COR-L47 (cell line): ENCODE results near the gene DHRSX.
"Not testable (repeated sequence)": the region's sequence is repeated elsewhere in the genome, so short reads cannot be mapped to it uniquely, and the experiment has no call there.

Experiments used
- DNase-seq: peaks from one replicate; lab custom pipeline; 2025; lab: John Stamatoyannopoulos, UW

The DHRSX gene

DNA sequence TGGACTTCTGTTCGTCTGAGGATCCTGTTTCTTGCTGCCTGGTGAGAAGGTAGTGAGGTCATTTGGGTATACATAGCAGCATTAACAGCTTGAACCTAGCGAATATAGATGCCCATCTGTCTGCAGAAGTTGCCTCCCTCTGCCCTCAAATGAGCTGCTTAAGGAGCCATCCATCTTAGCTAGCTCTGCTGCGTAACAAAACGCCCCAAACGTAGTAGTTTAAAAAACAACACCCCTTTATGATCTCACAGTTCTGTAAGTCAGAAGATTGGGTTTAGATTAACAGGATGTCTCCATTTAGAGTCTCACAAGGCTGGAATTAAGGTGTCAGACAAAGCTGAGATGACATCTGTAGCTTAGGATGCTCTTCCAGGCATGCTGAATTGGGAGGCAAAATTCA is 185.3 kb downstream of the DHRSX start:
- DNase-seq = no peak

GRCh38 chrX:2314831-2315365 is 185.9 kb downstream of the DHRSX start:
- no peak for DNase-seq

DNA sequence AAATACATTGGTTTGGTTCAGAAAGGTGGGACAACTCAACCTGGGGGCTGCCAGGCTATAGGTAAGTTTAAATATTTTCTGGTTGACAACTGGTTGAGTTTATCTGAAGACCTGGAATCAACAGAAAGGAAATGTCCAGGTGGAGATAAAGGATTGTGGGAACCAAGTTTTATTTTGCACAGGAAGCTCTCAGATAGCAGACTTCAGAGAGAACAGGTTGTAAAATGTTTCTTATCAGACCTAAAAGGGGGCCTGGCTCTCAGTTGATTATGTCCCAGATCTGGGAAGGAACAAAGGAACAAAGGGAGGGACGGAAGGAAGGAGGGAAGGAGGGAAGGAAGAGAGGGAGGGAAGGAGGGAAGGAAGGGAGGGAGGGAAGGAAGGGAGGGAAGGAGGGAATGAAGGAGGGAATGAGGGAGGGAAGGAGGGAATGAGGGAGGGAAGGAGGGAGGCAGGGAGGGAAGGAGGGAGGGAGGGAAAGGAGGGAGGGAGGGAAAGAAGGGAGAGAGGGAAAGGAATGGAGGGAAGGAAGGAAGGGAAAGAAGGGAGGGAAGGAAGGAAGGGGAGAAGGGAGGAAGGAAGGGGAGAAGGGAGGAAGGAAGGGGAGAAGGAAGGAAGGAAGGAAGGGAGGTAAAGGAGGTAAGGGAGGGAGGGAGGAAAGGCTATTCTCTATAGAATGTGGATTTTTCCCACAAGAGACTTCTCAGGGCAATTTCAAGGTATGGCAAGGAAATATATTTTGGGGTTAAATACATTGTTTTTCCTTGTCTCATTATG is 186.7 kb downstream of the DHRSX start:
- DNase-seq = no peak

- not testable (repeated sequence) for DNase-seq
Measured at GRCh38 chrX:2312061-2312591, 188.7 kb downstream of the DHRSX start.

GRCh38 chrX:2311501-2311900 is 189.3 kb downstream of the DHRSX start:
- DNase-seq = no peak

DNA sequence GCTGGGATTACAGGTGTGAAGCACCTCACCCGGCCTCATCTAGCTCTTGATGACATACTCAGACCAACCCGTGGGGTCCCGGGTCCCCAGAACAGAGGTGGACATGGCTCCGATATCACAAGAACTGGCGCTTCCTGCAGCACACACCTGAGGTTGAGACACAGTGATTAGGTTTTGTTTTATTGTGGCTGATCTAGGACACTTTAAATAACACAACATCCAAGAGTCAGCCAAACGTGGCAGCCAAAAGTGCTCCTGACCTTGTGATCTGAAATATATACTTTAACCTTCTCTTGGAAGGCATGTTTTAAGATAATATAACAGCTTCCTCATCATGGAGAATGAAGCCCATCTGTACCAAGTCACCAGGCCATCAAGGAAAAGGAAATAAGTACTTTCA is 198.9 kb downstream of the DHRSX start:
- DNase-seq = no peak

DNA sequence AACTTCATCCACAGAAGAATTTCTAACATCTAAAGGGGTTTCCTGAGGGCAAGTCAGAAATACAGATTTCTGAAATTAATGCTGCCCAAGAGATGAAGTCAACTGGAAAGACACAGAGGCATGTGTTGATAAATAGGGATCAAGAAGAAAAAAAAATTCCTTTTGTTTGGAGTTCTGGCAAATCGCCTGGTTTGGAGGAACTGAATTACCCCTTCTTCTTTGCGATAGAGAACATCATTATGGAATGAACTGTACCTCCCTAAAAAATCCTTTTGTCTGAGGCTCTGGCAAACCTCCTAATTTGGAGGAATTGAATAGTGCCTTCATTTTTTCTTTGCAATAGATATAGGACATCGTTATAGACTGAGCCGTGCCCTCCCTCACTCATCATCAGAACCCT is 200.9 kb downstream of the DHRSX start:
- DNase-seq = no peak

DNA sequence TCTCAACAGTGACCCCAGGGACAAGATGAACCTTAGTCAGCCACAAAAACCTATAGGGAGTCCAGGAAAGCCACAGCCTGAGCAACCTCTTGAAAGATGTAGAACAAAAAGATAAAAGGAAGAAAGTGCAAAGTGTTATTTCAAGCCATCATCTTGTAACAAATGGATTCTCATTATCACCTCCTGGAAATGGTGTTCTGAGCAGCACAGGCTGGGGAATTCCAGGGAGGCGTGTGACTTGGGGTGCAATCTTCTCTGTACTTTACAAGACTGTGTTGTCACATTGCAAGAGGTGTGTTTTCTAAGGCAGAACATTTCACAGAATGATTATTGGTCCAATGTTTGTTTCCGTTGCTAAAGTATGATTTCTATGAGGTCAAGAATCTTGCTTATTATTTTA is 214.0 kb downstream of the DHRSX start:
- no peak for DNase-seq

DNA sequence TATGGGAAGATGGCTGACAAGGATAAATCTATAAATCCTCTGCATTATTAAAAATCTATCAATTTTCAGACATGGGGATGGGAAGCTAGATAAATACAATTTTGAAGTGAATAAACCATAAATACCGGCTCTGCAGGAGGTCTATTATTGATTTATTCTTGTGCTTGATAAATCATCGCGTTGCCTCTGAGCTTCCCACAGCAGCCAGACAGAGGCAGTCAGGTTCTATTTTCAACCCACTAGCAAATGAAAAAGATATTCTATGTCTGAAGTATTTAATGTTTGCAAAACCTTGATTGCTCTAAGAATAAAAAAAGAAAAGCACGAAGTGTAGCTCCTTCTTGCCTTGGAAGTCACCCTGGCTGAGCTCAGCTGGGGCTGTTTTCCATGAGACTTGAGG is 216.2 kb downstream of the DHRSX start:
- DNase-seq = no peak

DNA sequence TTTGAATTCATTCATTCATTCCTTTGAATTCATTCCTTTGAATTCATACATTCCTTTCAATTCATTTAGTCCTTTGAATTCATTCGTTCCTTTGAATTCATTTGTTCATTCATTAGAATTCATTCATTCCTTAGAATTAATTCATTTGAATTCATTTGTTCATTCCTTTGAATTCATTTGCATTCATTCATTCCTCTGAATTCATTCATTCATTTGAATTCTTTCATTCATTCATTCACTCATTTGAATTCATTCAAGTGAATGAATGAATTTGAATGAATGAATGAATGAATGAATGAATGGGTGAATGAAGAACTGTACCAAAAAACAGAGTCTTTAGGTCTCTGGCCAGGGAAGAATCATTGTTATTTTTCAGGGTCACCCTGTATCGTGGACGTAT is 216.6 kb downstream of the DHRSX start:
- DNase-seq = no peak

GRCh38 chrX:2283111-2283859 is 217.5 kb downstream of the DHRSX start:
- no peak for DNase-seq

GRCh38 chrX:2282490-2283090 is 218.2 kb downstream of the DHRSX start:
- no peak for DNase-seq

DNA sequence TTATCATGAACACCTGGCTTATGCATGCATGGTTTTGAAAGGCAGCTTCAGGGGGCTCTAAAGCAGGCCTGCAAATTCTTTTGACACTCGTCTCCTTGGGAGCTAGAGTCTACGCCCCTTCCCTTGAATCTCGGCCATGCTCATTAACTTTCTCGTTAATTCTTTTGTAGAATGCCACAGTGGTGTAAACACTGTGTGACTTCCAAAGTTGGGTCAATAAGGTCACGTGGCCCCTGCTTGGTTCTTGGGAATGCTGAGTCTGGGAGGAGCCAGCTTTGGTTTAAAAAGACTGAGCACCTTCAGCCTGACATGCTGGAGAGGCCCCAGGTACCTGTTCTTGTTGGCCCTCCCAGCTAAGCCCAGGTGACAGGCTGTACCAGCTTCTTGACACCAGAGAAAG is 228.4 kb downstream of the DHRSX start:
- DNase-seq = no peak

DNA sequence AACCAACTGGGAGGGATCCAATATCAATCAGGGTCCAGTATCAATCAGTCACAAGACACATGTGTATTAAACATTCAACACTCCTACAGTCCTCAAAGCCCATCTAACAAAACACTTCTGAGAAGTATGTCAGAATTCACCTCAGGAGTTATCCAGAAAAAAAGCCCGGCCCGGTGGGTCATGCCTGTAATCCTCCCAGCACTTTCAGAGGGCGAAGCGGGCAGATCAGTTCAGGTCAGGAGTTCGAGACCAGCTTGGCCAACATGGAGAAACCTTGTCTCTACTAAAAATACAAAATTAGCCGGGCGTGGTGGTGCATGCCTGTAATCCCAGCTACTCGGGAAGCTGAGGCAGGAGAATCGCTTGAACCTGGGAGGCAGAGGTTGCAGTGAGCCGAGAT is 229.2 kb downstream of the DHRSX start:
- DNase-seq = not testable (repeated sequence)

DNA sequence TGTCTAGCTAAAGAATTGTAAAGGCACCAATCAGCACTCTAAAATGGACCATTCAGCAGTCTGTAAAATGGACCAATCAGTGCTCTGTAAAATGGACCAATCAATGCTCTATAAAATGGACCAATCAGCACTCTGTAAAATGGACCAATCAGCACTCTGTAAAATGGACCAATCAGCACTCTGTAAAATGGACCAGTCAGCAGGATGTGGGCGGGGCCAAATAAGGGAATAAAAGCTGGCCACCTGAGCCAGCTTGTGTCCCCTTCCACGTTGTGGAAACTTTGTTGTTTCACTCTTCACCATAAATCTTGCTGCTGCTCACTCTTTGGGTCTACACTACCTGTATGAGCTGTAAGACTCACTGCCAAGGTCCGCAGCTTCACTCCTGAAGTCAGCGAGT is 230.0 kb downstream of the DHRSX start:
- DNase-seq = not testable (repeated sequence)

DNA sequence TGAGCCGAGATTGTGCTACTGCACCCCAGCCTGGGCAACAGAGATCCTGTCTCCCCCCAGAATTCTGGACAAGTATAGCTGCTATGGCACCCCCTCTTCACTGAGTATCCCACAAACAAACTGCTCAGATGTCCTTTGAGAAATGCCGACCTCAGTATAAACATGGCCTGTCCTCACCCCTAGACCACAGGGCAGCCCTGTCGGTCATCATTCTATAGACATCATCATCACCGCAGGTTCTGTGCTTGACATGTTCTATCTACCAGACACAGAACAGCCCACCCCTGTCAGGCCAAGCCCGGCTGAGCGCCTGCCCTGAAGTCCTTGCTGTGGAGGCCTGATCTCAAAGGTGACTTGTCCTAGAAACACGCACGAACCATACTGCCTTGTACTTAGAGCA is 232.9 kb downstream of the DHRSX start:
- DNase-seq = no peak

- no peak for DNase-seq
Measured at GRCh38 chrX:2266445-2267349, 234.1 kb downstream of the DHRSX start.

GRCh38 chrX:2265658-2266444 is 234.9 kb downstream of the DHRSX start:
- DNase-seq = not testable (repeated sequence)

DNA sequence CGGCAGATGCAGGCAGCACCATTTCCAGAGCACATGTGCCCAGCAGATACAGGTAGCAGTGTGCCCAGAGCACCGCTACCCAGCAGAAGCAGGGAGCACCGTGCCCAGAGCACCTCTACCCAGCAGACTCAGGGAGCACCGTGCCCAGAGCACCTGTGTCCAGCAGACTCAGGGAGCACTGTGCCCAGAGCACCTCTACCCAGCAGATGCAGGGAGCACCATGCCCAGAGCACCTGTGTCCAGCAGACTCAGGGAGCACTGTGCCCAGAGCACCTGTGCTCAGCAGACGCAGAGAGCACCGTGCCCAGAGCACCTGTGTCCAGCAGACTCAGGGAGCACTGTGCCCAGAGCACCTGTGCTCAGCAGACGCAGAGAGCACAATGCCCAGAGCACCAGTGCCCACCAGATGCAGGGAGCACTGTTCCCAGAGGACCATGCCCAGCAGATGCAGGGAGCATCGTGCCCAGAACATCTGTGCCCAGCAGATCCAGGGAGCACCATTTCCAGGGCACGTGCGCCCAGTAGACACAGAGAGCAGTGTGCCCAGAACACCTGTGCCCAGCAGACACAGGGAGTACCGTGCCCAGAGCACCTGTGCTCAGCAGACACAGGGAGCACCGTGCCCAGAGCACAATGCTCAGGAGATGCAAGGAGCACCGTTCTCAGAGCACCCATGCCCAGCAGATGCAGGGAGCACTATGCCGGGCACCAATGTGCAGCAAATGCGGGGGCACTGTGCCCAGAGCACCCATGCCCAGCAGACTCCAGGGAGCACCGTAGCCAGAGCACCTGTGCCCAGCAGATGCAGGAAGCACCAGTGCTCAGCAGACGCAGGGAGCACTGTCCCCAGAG is 236.4 kb downstream of the DHRSX start:
- no peak for DNase-seq

- no peak for DNase-seq
Measured at GRCh38 chrX:2263203-2263602, 237.6 kb downstream of the DHRSX start.
